IMR-90 (cell line): ENCODE measurements around the gene RIPOR3. TPM values are rescaled to one million over a fixed set of nuclear protein-coding genes. Genes with fewer than 3 reads are reported as not detected.

Experiments used
- ATAC-seq: fragments of 200-7000 bp; cut with Tn5 transposase; 2 replicates; pipeline ENCODE4 v1.9.1; 2020; ENCODE audit warnings: low read depth, mild to moderate bottlenecking, moderate library complexity
- BruUV-seq: library from RNA; stranded (reverse); fragments of 400-500 nt; replicated peaks from 2 replicates; lab custom pipeline; 2021; lab: Mats Ljungman, UMichigan
- CTCF ChIA-PET: fragments of 300-600 bp; formaldehyde crosslinking; extraction: SDS; loops from one replicate; lab custom pipeline; 2021; ENCODE audit warnings: antibody characterized with exemption; lab: Yijun Ruan, JAX
- POLR2A ChIA-PET: fragments of 300-600 bp; sonication (Branson Sonifier 250); formaldehyde crosslinking; loops from one replicate; lab custom pipeline; 2022; ENCODE audit warnings: antibody characterized with exemption; ENCODE audit not compliant: unreplicated experiment; lab: Charles Lee
- DNase-seq: peaks from one replicate; pipeline ENCODE4 v3.0.0; 2013
- H2AFZ ChIP-seq: replicated peaks from 2 replicates; pipeline ENCODE3; 2013; ENCODE audit warnings: low read length, mild to moderate bottlenecking; ENCODE audit not compliant: poor library complexity
- H2AK5ac ChIP-seq: 2 replicates; pipeline ENCODE4 v1.6.1; 2013; ENCODE audit warnings: low read depth, low read length, inconsistent platforms
- H2AK9ac ChIP-seq: replicated peaks from 2 replicates; pipeline ENCODE3; 2013; ENCODE audit warnings: mild to moderate bottlenecking, low read depth, low read length, moderate library complexity; ENCODE audit not compliant: poor library complexity
- H2BK120ac ChIP-seq: 2 replicates; pipeline ENCODE4 v1.6.1; 2013; ENCODE audit warnings: low read depth, low read length, inconsistent platforms
- H2BK15ac ChIP-seq: 3 replicates; pipeline ENCODE4 v1.6.1; 2013; ENCODE audit warnings: low read depth, low read length, inconsistent platforms
- H2BK20ac ChIP-seq: 2 replicates; pipeline ENCODE4 v1.6.1; 2013; ENCODE audit warnings: low read depth, mild to moderate bottlenecking, inconsistent platforms, low read length, moderate library complexity
- H2BK5ac ChIP-seq: 2 replicates; pipeline ENCODE4 v1.6.1; 2013; ENCODE audit warnings: mild to moderate bottlenecking, low read depth, low read length, inconsistent platforms; ENCODE audit not compliant: poor library complexity, severe bottlenecking
- H3K14ac ChIP-seq: replicated peaks from 2 replicates; pipeline ENCODE4 v1.6.1; 2013; ENCODE audit warnings: low read depth, low read length, inconsistent platforms
- H3K18ac ChIP-seq: 2 replicates; pipeline ENCODE4 v1.6.1; 2013; ENCODE audit warnings: low read depth, low read length, control low read depth
- H3K23ac ChIP-seq: 2 replicates; pipeline ENCODE4 v1.6.1; 2013; ENCODE audit warnings: low read depth, low read length, inconsistent platforms
- H3K27ac ChIP-seq: 2 replicates; pipeline ENCODE4 v1.5.1; 2013; ENCODE audit warnings: mild to moderate bottlenecking, control low read depth, low read length; ENCODE audit not compliant: insufficient read depth
- H3K27me3 ChIP-seq: 2 replicates; pipeline ENCODE4 v1.6.1; 2013; ENCODE audit warnings: low read length; ENCODE audit not compliant: control insufficient read depth, insufficient read depth
- H3K36me3 ChIP-seq: 2 replicates; pipeline ENCODE4 v1.6.1; 2013; ENCODE audit warnings: low read length, mixed read lengths; ENCODE audit not compliant: control insufficient read depth, insufficient read depth
- H3K4ac ChIP-seq: 2 replicates; pipeline ENCODE4 v1.6.1; 2013; ENCODE audit warnings: low read depth, low read length, inconsistent platforms
- H3K4me1 ChIP-seq: 2 replicates; pipeline ENCODE4 v1.6.1; 2013; ENCODE audit warnings: low read length, mixed read lengths; ENCODE audit not compliant: control insufficient read depth, insufficient read depth
- H3K4me2 ChIP-seq: 2 replicates; pipeline ENCODE4 v1.6.1; 2013; ENCODE audit warnings: low read depth, mild to moderate bottlenecking, control low read depth, low read length, moderate library complexity
- H3K4me3 ChIP-seq: 2 replicates; pipeline ENCODE4 v1.5.1; 2013; ENCODE audit warnings: low read depth, mild to moderate bottlenecking, control low read depth, low read length, moderate library complexity; ENCODE audit not compliant: insufficient read depth
- H3K56ac ChIP-seq: 2 replicates; pipeline ENCODE4 v1.6.1; 2013; ENCODE audit warnings: low read length, inconsistent platforms; ENCODE audit not compliant: insufficient read depth; ENCODE audit errors: extremely low read depth
- H3K79me1 ChIP-seq, 2 experiments: 2 replicates each; pipeline ENCODE4 v1.6.1; 2013; ENCODE audit warnings: low read length in 2 of 2, inconsistent platforms in 1 of 2, low read depth in 1 of 2
- H3K9ac ChIP-seq: 2 replicates; pipeline ENCODE4 v1.6.1; 2013; ENCODE audit warnings: low read depth, low read length, control low read depth
- H3K9me1 ChIP-seq: 2 replicates; pipeline ENCODE4 v1.6.1; 2013; ENCODE audit warnings: low read length, inconsistent platforms; ENCODE audit not compliant: insufficient read depth
- H3K9me3 ChIP-seq: 2 replicates; pipeline ENCODE4 v1.6.1; 2013; ENCODE audit warnings: low read length; ENCODE audit not compliant: control insufficient read depth, insufficient read depth
- H4K20me1 ChIP-seq: 2 replicates; pipeline ENCODE4 v1.6.1; 2013; ENCODE audit warnings: low read length, inconsistent platforms; ENCODE audit not compliant: insufficient read depth
- H4K5ac ChIP-seq: 2 replicates; pipeline ENCODE4 v1.6.1; 2013; ENCODE audit warnings: mild to moderate bottlenecking, low read depth, low read length, control low read depth
- H4K8ac ChIP-seq, 2 experiments: 2 replicates each; pipeline ENCODE4 v1.6.1; 2013; ENCODE audit warnings: low read depth in 2 of 2, low read length in 2 of 2, control low read depth in 1 of 2, inconsistent platforms in 1 of 2
- H4K91ac ChIP-seq: 2 replicates; pipeline ENCODE4 v1.6.1; 2013; ENCODE audit warnings: low read depth, low read length, inconsistent platforms; ENCODE audit not compliant: insufficient read depth
- BHLHE40 ChIP-seq: fragments of 150-350 bp; IDR thresholded peaks from 2 replicates; pipeline ENCODE4 v1.6.1; 2016; ENCODE audit warnings: mild to moderate bottlenecking, low read depth, low read length
- CEBPB ChIP-seq: IDR thresholded peaks from 2 replicates; pipeline ENCODE4 v1.6.1; 2012; ENCODE audit warnings: low read depth, low read length, improper control_type of control experiment
- CHD1 ChIP-seq: IDR thresholded peaks from 2 replicates; pipeline ENCODE4 v1.6.1; 2012; ENCODE audit warnings: low read depth, low read length, improper control_type of control experiment
- FOS ChIP-seq: fragments of 150-350 bp; IDR thresholded peaks from 2 replicates; pipeline ENCODE4 v1.6.1; 2016; ENCODE audit warnings: low read depth, low read length
- MAFK ChIP-seq: IDR thresholded peaks from 2 replicates; pipeline ENCODE4 v1.6.1; 2012; ENCODE audit warnings: low read depth, low read length, improper control_type of control experiment
- MAZ ChIP-seq: IDR thresholded peaks from 2 replicates; pipeline ENCODE4 v1.6.1; 2012; ENCODE audit warnings: low read depth, mild to moderate bottlenecking, low read length, improper control_type of control experiment, moderate library complexity, borderline replicate concordance
- MXI1 ChIP-seq: IDR thresholded peaks from 2 replicates; pipeline ENCODE4 v1.6.1; 2012; ENCODE audit warnings: low read depth, mild to moderate bottlenecking, low read length, moderate library complexity, borderline replicate concordance
- NFE2L2 ChIP-seq: fragments of 150-350 bp; IDR thresholded peaks from 2 replicates; pipeline ENCODE4 v1.6.1; 2016; ENCODE audit warnings: low read depth, mild to moderate bottlenecking, low read length
- POLR2A ChIP-seq: IDR thresholded peaks from 2 replicates; pipeline ENCODE4 v1.6.1; 2012; ENCODE audit warnings: mild to moderate bottlenecking, low read depth, low read length
- RAD21 ChIP-seq: IDR thresholded peaks from 2 replicates; pipeline ENCODE4 v1.6.1; 2012; ENCODE audit warnings: low read length, improper control_type of control experiment
- RCOR1 ChIP-seq: IDR thresholded peaks from 2 replicates; pipeline ENCODE4 v1.6.1; 2012; ENCODE audit warnings: mild to moderate bottlenecking, low read length, improper control_type of control experiment; ENCODE audit not compliant: insufficient replicate concordance
- SMC3 ChIP-seq: fragments of 150-350 bp; IDR thresholded peaks from 2 replicates; pipeline ENCODE4 v1.6.1; 2016; ENCODE audit warnings: low read depth, mild to moderate bottlenecking, antibody characterized with exemption, low read length, moderate library complexity
- WGBS, 2 experiments: methylation state at CpG; one replicate each; pipeline versions ENCODE4 v1.1.5 to v1.1.7; 2013; ENCODE audit warnings: missing lambda C conversion rate in 2 of 2; ENCODE audit not compliant: insufficient read length in 1 of 2; ENCODE audit errors: extremely low coverage in 2 of 2; 5-methylcytosine and 5-hydroxymethylcytosine counted together
- dilution Hi-C: fragments of 300-500 bp; cut with HindIII; formaldehyde crosslinking; loops from one replicate; pipeline ENCODE4 v1.14.3; 2018; ENCODE audit warnings: low sequenced_read_pairs; ENCODE audit not compliant: unreplicated experiment
- in situ Hi-C: fragments of 300-500 bp; cut with MboI; formaldehyde crosslinking; loops from 3 replicates; pipeline ENCODE4 v1.14.3; 2019; ENCODE audit warnings: low sequenced_read_pairs, inconsistent platforms, mixed read lengths
- intact Hi-C: fragments of 100-400 bp; cut with micrococcal nuclease; formaldehyde crosslinking; loops from 2 replicates; pipeline ENCODE4 v1.10.0; 2022
- polyA plus RNA-seq, 3 experiments: library from polyadenylated mRNA; depleted of rRNA; stranded (reverse); fragments of >200 nt; gene quantifications; 2 replicates each; pipeline ENCODE4 v1.2.3, GENCODE V29; 2012; ENCODE audit warnings: low replicate concordance in 1 of 3
- total RNA-seq: library from RNA; depleted of rRNA; stranded (reverse); fragments of >200 nt; gene quantifications from 2 replicates; pipeline ENCODE4 v1.2.3, GENCODE V29; 2012
- TF ChIP-seq, protein P1 (sequence below): fragments of 150-350 bp; IDR thresholded peaks from 2 replicates; pipeline ENCODE4 v1.6.1; 2016; ENCODE audit warnings: low read depth, mild to moderate bottlenecking, low read length, moderate library complexity, borderline replicate concordance
- TF ChIP-seq, protein P2 (sequence below): conservative IDR thresholded peaks from 2 replicates; pipeline ENCODE4 v1.5.1; 2012; ENCODE audit warnings: mild to moderate bottlenecking, low read depth, low read length, improper control_type of control experiment

RIPOR3 gene
- total and polyA plus RNA-seq, 2 of the 4 experiments (the other 2 are of a cell fraction), result 0.54 to 1.7 TPM

DNA sequence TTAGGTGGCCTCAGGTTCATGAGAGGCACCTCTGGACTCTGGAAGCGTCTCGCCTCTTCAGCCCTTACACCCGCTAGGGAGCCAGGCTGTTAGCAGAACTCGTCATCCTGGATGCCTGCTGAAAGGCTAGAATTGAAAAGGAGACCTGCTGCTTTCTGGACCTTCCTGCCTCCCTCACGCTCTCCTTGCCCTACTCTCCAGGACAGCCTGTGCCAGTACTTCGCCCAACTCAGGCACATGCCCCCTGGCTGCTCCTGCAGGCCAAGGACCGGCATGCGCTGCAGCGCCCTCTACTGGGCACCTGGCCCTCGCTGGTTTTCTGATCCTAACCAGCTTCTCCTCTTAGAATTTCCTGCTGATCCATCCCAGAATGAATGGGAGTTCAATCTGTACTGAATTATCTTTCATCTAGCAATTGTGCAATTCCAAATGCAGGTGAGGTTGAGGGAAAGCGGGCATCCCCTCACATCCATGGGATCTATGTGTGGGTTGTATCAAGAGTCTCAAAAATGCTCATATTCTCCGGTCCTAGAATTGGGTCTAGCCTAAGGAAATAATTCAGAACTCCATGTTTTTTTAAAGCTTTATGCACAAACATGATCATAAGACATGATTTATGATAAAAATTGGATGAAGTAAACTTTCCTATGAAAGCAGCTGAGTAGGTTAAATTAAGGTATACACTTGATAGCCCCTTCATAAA is 103.2 kb downstream of the RIPOR3 start:
- intact Hi-C loops, result loop anchor here (1.0 kb wide), 1 partner anchor 156 kb away; no protein-coding TSS in a partner anchor
- peak; percentile 72 for TF ChIP-seq SMC3
- no peak for TF ChIP-seq RCOR1
- TF ChIP-seq POLR2A, result 0 out of 2 replicates have a peak, but pooled peaks have one; percentile 23
- TF ChIP-seq CEBPB, result no peak
- no peak for TF ChIP-seq NFE2L2
- TF ChIP-seq BHLHE40, result no peak
- no peak for TF ChIP-seq MAFK
- TF ChIP-seq RAD21, result peak; percentile 68
- TF ChIP-seq, protein P1, sequence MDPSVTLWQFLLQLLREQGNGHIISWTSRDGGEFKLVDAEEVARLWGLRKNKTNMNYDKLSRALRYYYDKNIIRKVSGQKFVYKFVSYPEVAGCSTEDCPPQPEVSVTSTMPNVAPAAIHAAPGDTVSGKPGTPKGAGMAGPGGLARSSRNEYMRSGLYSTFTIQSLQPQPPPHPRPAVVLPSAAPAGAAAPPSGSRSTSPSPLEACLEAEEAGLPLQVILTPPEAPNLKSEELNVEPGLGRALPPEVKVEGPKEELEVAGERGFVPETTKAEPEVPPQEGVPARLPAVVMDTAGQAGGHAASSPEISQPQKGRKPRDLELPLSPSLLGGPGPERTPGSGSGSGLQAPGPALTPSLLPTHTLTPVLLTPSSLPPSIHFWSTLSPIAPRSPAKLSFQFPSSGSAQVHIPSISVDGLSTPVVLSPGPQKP, result no peak
- no peak for TF ChIP-seq FOS
- no peak for TF ChIP-seq CHD1
- no peak for TF ChIP-seq MXI1
- TF ChIP-seq, protein P2, sequence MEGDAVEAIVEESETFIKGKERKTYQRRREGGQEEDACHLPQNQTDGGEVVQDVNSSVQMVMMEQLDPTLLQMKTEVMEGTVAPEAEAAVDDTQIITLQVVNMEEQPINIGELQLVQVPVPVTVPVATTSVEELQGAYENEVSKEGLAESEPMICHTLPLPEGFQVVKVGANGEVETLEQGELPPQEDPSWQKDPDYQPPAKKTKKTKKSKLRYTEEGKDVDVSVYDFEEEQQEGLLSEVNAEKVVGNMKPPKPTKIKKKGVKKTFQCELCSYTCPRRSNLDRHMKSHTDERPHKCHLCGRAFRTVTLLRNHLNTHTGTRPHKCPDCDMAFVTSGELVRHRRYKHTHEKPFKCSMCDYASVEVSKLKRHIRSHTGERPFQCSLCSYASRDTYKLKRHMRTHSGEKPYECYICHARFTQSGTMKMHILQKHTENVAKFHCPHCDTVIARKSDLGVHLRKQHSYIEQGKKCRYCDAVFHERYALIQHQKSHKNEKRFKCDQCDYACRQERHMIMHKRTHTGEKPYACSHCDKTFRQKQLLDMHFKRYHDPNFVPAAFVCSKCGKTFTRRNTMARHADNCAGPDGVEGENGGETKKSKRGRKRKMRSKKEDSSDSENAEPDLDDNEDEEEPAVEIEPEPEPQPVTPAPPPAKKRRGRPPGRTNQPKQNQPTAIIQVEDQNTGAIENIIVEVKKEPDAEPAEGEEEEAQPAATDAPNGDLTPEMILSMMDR, result peak; percentile 93
- TF ChIP-seq MAZ, result no peak

More for the DNA sequence above, 103.2 kb downstream of the RIPOR3 start:
- H2BK120ac ChIP-seq, result no peak overlapping the region
- H4K5ac ChIP-seq, result no peak overlapping the region
- H3K9me1 ChIP-seq, result no peaks in the 10 kb centered on the region
- no peak overlapping the region for H2AK5ac ChIP-seq
- peak overlapping the region; percentile 71; the same call in 1 of the 2 replicates for H2BK20ac ChIP-seq
- 0 out of 2 replicates have a peak overlapping the region, but pooled peaks have one; percentile 32 for H3K4ac ChIP-seq
- dilution Hi-C loops, result no loop called here
- no peak overlapping the region for H3K4me3 ChIP-seq
- WGBS, 2 experiments, result 87% methylated on average over 4 of the region's 12 CpGs; no CpG with 5 or more reads in 1 of the 2 experiments
- no peak overlapping the region for H3K18ac ChIP-seq
- CTCF ChIA-PET, result interaction anchor here (0.5 to 0.8 kb wide), 3 partner anchors 48 to 137 kb away, joined by 3 to 4 read pairs (median 3); no protein-coding TSS in a partner anchor
- no peak overlapping the region for H2BK5ac ChIP-seq
- H3K27ac ChIP-seq, result no peak overlapping the region
- ATAC-seq (peak; percentile 67), DNase-seq (peak; percentile 58)
- in situ Hi-C loops, result no loop called here
- no peak overlapping the region for H2BK15ac ChIP-seq
- no peaks in the 10 kb centered on the region for H3K9me3 ChIP-seq
- POLR2A ChIA-PET, result no interaction called here
- no peak overlapping the region for H3K56ac ChIP-seq
- H3K4me2 ChIP-seq, result no peak overlapping the region
- peaks cover 12% of the 10 kb centered on the region; the same call in 1 of the 2 replicates for H4K20me1 ChIP-seq
- BruUV-seq, result no TSS peak
- no peak overlapping the region for H2AK9ac ChIP-seq
- no peak overlapping the region for H3K9ac ChIP-seq
- H3K23ac ChIP-seq, result no peak overlapping the region
- H3K27me3 ChIP-seq, result no peaks in the 10 kb centered on the region
- no peak overlapping the region for H4K8ac ChIP-seq
- H3K79me1 ChIP-seq, result peaks cover 4 to 21% of the 10 kb centered on the region in 2 experiments; a peak in 3 of 4 replicates
- no peak overlapping the region for H4K91ac ChIP-seq
- peaks cover 65% of the 10 kb centered on the region for H3K36me3 ChIP-seq
- no peak overlapping the region for H3K14ac ChIP-seq
- no peak overlapping the region for H2AFZ ChIP-seq
- H3K4me1 ChIP-seq, result no peaks in the 10 kb centered on the region
